ENCODE measurements around the gene SUGCT. TPM values are rescaled to one million over a fixed set of nuclear protein-coding genes. Genes with fewer than 3 reads are reported as not detected.
"Not testable (repeated sequence)": the region's sequence is repeated elsewhere in the genome, so short reads cannot be mapped to it uniquely, and the experiment has no call there.

SUGCT gene
- polyA plus RNA-seq, 1 of the 3 experiments (the other 2 are of a cell fraction), result 53.7 TPM

DNA sequence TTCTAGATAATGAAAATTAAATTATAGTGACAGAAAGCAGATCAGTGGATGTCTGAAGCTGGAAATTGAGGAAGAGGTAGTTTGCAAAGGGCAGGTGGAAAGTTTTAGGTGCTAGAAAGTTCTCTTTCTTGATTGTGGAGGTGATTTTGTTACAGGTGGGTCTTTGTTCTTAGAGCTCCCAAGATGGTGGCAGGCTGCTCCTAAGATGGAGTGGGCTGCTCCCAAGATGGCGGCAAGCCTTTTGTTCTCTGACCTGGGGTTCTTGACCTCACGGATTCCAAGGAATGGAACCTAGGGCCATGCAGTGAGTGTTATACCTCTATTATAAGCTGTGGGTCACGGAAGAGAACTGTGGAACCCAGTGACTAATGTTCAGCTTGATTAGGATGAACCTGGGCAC lies 32.5 kb downstream of the SUGCT start:
- peaks cover 0 to 3% of the 10 kb centered on the region in 2 experiments; a peak in 1 of 4 replicates for H3K4me1 ChIP-seq (ENCODE audit: control insufficient read depth in 1 of 2, insufficient read depth in 2 of 2, low read depth in 1 of 2, low read length in 1 of 2)
- WGBS (ENCODE audit: low lambda C conversion rate), result 88% methylated on average over 3 of the region's 3 CpGs
- no peak overlapping the region for H3K9ac ChIP-seq
- POLR2A ChIA-PET, result no interaction called here
- no peaks in the 10 kb centered on the region for H3K79me2 ChIP-seq (ENCODE audit: insufficient read depth)
- H3K4me2 ChIP-seq, result no peak overlapping the region
- no peaks in the 10 kb centered on the region for H3K36me3 ChIP-seq (replicated peaks in 1 of 2; ENCODE audit: control insufficient read depth in 1 of 2, insufficient read depth in 2 of 2, low read length in 1 of 2)
- H2AFZ ChIP-seq (ENCODE audit: low read depth), result no peak overlapping the region
- no peak for TF ChIP-seq JUND (IDR thresholded peaks at IDR 0.05)
- no peak for DNase-seq
- no peaks in the 10 kb centered on the region for H3K9me2 ChIP-seq
- CTCF ChIA-PET, result interaction anchor here (0.7 to 4.8 kb wide), 4 partner anchors 10 to 271 kb away, joined by 3 to 25 read pairs (median 3); partner anchors contain the start of genes MPLKIP and SUGCT
- no peak overlapping the region for H3K4me3 ChIP-seq (ENCODE audit: low read depth in 2 of 2, low read length in 1 of 2)
- H3K27ac ChIP-seq (ENCODE audit: low read depth in 2 of 2, low read length in 1 of 2), result no peak overlapping the region
- no peaks in the 10 kb centered on the region for H3K9me3 ChIP-seq
- H4K20me1 ChIP-seq (ENCODE audit: insufficient read depth), result no peaks in the 10 kb centered on the region
- H3K27me3 ChIP-seq (ENCODE audit: insufficient read depth), result no peaks in the 10 kb centered on the region
- H3F3A ChIP-seq (replicated peaks; ENCODE audit: insufficient read depth), result no peaks in the 10 kb centered on the region

DNA sequence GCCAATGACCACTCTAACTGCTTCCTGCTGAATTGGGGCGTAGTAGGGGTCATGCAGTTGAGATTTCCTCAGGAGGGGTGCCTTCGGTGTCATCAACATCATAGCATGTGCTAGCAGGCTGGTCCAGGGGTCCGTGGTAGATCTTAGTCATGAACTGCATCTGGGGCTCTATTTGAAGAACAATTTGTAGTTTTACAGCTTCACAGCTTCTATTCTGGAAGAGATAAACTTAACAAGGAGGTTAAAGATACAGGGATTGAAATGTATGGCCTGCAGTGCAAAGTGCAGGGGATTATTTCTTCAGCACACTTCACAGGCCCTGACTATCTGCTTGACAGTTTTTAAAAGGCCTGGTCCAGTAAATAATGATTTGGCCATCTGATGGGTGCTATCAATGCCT lies 33.5 kb downstream of the SUGCT start:
- H3K9me2 ChIP-seq; H3K27ac ChIP-seq (ENCODE audit: low read depth in 2 of 2, low read length in 1 of 2); H4K20me1 ChIP-seq (ENCODE audit: insufficient read depth); POLR2A ChIA-PET; DNase-seq; H3K79me2 ChIP-seq (ENCODE audit: insufficient read depth); H3F3A ChIP-seq (replicated peaks; ENCODE audit: insufficient read depth); H3K36me3 ChIP-seq (replicated peaks in 1 of 2; ENCODE audit: control insufficient read depth in 1 of 2, insufficient read depth in 2 of 2, low read length in 1 of 2); H3K9me3 ChIP-seq; H2AFZ ChIP-seq (ENCODE audit: low read depth); H3K9ac ChIP-seq; H3K4me3 ChIP-seq (ENCODE audit: low read depth in 2 of 2, low read length in 1 of 2); H3K4me1 ChIP-seq (ENCODE audit: control insufficient read depth in 1 of 2, insufficient read depth in 2 of 2, low read depth in 1 of 2, low read length in 1 of 2); H3K27me3 ChIP-seq (ENCODE audit: insufficient read depth); H3K4me2 ChIP-seq: not testable (repeated sequence)
- CTCF ChIA-PET, result interaction anchor here (1.2 to 4.8 kb wide), 2 partner anchors 17 to 34 kb away, joined by 3 to 25 read pairs; partner anchors contain the start of genes MPLKIP and SUGCT
- WGBS (ENCODE audit: low lambda C conversion rate), result 87% methylated on average over 3 of the region's 3 CpGs

DNA sequence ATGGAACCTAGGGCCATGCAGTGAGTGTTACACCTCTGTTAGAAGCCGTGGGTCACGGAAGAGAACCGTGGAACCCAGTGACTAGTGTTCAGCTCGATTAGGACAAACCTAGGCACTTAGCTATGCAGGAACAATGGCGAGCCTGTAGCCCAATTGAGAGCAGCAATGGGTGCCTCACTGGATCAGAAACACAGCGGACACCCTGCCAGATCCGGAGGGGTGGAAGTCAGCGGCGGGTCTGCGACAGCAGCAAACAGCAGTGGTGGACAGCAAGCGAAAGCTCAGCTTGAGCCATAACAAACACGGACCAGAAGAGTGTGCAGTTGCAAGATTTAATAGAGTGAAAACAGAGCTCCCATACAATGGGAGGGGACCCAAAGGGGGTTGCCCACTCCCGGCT lies 38.3 kb downstream of the SUGCT start:
- WGBS (ENCODE audit: low lambda C conversion rate), result 74% methylated on average over 13 of the region's 13 CpGs
- H3K9ac ChIP-seq; H3K36me3 ChIP-seq (replicated peaks in 1 of 2; ENCODE audit: control insufficient read depth in 1 of 2, insufficient read depth in 2 of 2, low read length in 1 of 2); DNase-seq; POLR2A ChIA-PET; H3F3A ChIP-seq (replicated peaks; ENCODE audit: insufficient read depth); H3K27ac ChIP-seq (ENCODE audit: low read depth in 2 of 2, low read length in 1 of 2); H2AFZ ChIP-seq (ENCODE audit: low read depth); H3K4me2 ChIP-seq; H3K79me2 ChIP-seq (ENCODE audit: insufficient read depth); H3K9me2 ChIP-seq; H3K27me3 ChIP-seq (ENCODE audit: insufficient read depth); H3K9me3 ChIP-seq; H3K4me1 ChIP-seq (ENCODE audit: control insufficient read depth in 1 of 2, insufficient read depth in 2 of 2, low read depth in 1 of 2, low read length in 1 of 2); H4K20me1 ChIP-seq (ENCODE audit: insufficient read depth); H3K4me3 ChIP-seq (ENCODE audit: low read depth in 2 of 2, low read length in 1 of 2): not testable (repeated sequence)
- CTCF ChIA-PET, result interaction anchor here (1.7 kb wide), 1 partner anchor 10 kb away, joined by 6 read pairs; no protein-coding TSS in a partner anchor

DNA sequence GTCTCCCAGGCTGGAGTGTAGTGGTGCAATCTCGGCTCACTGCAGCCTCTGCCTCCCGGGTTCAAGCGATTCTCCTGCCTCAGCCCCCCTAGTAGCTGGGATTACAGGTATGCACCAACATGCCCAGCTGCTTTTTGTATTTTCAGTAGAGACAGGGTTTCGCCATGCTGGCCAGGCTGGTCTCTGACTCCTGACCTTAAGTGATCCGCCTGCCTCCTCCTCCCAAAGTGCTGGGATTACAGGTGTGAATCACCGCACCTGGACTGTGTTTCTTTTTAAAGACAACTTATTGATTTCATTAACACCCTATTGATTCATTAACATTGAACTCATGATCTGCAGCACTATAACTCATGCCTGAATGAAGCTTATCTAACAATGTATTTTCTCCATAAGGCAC lies 40.5 kb downstream of the SUGCT start:
- H3K79me2 ChIP-seq (ENCODE audit: insufficient read depth); H3K9ac ChIP-seq; H3K4me1 ChIP-seq (ENCODE audit: control insufficient read depth in 1 of 2, insufficient read depth in 2 of 2, low read depth in 1 of 2, low read length in 1 of 2); H3F3A ChIP-seq (replicated peaks; ENCODE audit: insufficient read depth); H3K27ac ChIP-seq (ENCODE audit: low read depth in 2 of 2, low read length in 1 of 2); H3K27me3 ChIP-seq (ENCODE audit: insufficient read depth); H3K9me3 ChIP-seq; H3K9me2 ChIP-seq; H4K20me1 ChIP-seq (ENCODE audit: insufficient read depth); H3K4me3 ChIP-seq (ENCODE audit: low read depth in 2 of 2, low read length in 1 of 2); H3K4me2 ChIP-seq; H2AFZ ChIP-seq (ENCODE audit: low read depth); H3K36me3 ChIP-seq (replicated peaks in 1 of 2; ENCODE audit: control insufficient read depth in 1 of 2, insufficient read depth in 2 of 2, low read length in 1 of 2); DNase-seq: not testable (repeated sequence)
- 93% methylated on average over 6 of the region's 6 CpGs for WGBS (ENCODE audit: low lambda C conversion rate)
- POLR2A ChIA-PET, result interaction anchor here (0.7 kb wide), 1 partner anchor 903 kb away, joined by 4 read pairs; no protein-coding TSS in a partner anchor
- CTCF ChIA-PET, result interaction anchor here (1.3 to 2.9 kb wide), 3 partner anchors 11 to 1530 kb away, joined by 3 to 9 read pairs (median 4); partner anchors contain the start of gene SUGCT

Data from SK-N-SH (cell line).